HEK293 (cell line): ENCODE results near the gene MITD1.

ENCODE experiments used
- CTCF ChIA-PET: fragments of 350-600 bp; formaldehyde crosslinking; extraction: SDS; loops from one replicate; lab custom pipeline; 2021; ENCODE audit warnings: antibody characterized with exemption; lab: Yijun Ruan, JAX
- POLR2A ChIA-PET: fragments of 300-600 bp; formaldehyde crosslinking; extraction: SDS; loops from one replicate; lab custom pipeline; 2020; ENCODE audit warnings: antibody characterized with exemption, inconsistent platforms; lab: Yijun Ruan, JAX
- H3K27ac ChIP-seq: fragments of 200-500 bp; sonication (Bioruptor generic); 2 replicates; pipeline ENCODE4 v1.5.1; 2014; ENCODE audit warnings: low read depth, low read length, control low read depth, inconsistent platforms; ENCODE audit errors: extremely low read depth
- H3K36me3 ChIP-seq, 2 experiments: fragments of 200-500 bp in 1 of 2; sonication (Bioruptor generic) in 1 of 2; 1 replicate in 1 of 2; 2 replicates in 1 of 2; pipeline ENCODE4 v1.5.1; 2014 to 2017; ENCODE audit warnings: inconsistent platforms in 2 of 2, low read length in 2 of 2; ENCODE audit not compliant: control insufficient read depth in 2 of 2, insufficient read depth in 1 of 2
- H3K4me1 ChIP-seq: fragments of 200-500 bp; sonication (Bioruptor generic); 2 replicates; pipeline ENCODE4 v1.5.1; 2014; ENCODE audit warnings: mild to moderate bottlenecking, low read length, inconsistent platforms; ENCODE audit not compliant: control insufficient read depth, insufficient read depth
- H3K4me3 ChIP-seq: 2 replicates; pipeline ENCODE4 v1.5.1; 2011; ENCODE audit warnings: low read depth, mild to moderate bottlenecking, control low read depth, low read length, moderate library complexity
- H3K9me3 ChIP-seq: fragments of 200-500 bp; sonication (Bioruptor generic); 2 replicates; pipeline ENCODE4 v1.5.1; 2014; ENCODE audit warnings: low read depth, low read length, inconsistent platforms; ENCODE audit not compliant: control insufficient read depth, insufficient read depth
- FEZF1 ChIP-seq: fragments of 450-650 bp; formaldehyde crosslinking; IDR thresholded peaks from 2 replicates; pipeline ENCODE4 v1.5.1; 2016; ENCODE audit warnings: missing biosample characterization, missing genetic modification characterization
- SCRT2 ChIP-seq: fragments of 450-650 bp; formaldehyde crosslinking; IDR thresholded peaks from 2 replicates; pipeline ENCODE4 v1.5.1; 2016; ENCODE audit warnings: missing biosample characterization, missing genetic modification characterization
- SP3 ChIP-seq: fragments of 450-650 bp; formaldehyde crosslinking; IDR thresholded peaks from 2 replicates; pipeline ENCODE4 v1.5.1; 2016; ENCODE audit warnings: missing biosample characterization, missing genetic modification characterization
- ZBTB48 ChIP-seq: fragments of 450-650 bp; formaldehyde crosslinking; IDR thresholded peaks from 2 replicates; pipeline ENCODE4 v1.5.1; 2016; ENCODE audit warnings: missing biosample characterization, missing genetic modification characterization
- ZFHX2 ChIP-seq: fragments of 450-650 bp; formaldehyde crosslinking; conservative IDR thresholded peaks from 2 replicates; pipeline ENCODE4 v1.5.1; 2016; ENCODE audit warnings: missing biosample characterization, missing genetic modification characterization
- ZNF10 ChIP-seq: fragments of 450-650 bp; formaldehyde crosslinking; IDR thresholded peaks from 2 replicates; pipeline ENCODE4 v1.5.1; 2017; ENCODE audit warnings: missing biosample characterization, missing genetic modification characterization
- ZNF132 ChIP-seq: fragments of 450-650 bp; formaldehyde crosslinking; IDR thresholded peaks from 2 replicates; pipeline ENCODE4 v1.5.1; 2017; ENCODE audit warnings: missing biosample characterization, missing genetic modification characterization, borderline replicate concordance
- ZNF157 ChIP-seq: fragments of 450-650 bp; formaldehyde crosslinking; IDR thresholded peaks from 2 replicates; pipeline ENCODE4 v1.5.1; 2016; ENCODE audit warnings: missing biosample characterization, missing genetic modification characterization
- ZNF335 ChIP-seq: fragments of 450-650 bp; formaldehyde crosslinking; conservative IDR thresholded peaks from 2 replicates; pipeline ENCODE4 v1.5.1; 2016; ENCODE audit warnings: missing biosample characterization, missing genetic modification characterization
- ZNF391 ChIP-seq: fragments of 450-650 bp; formaldehyde crosslinking; IDR thresholded peaks from 2 replicates; pipeline ENCODE4 v1.5.1; 2016; ENCODE audit warnings: low read depth, missing biosample characterization, missing genetic modification characterization, borderline replicate concordance
- ZNF830 ChIP-seq: fragments of 450-650 bp; IDR thresholded peaks from 2 replicates; pipeline ENCODE4 v1.5.0; 2018; ENCODE audit warnings: missing biosample characterization, missing genetic modification characterization, low read depth, mild to moderate bottlenecking, moderate library complexity
- ZNF837 ChIP-seq: fragments of 450-650 bp; formaldehyde crosslinking; IDR thresholded peaks from 2 replicates; pipeline ENCODE4 v1.5.1; 2016; ENCODE audit warnings: missing biosample characterization, missing genetic modification characterization
- TF ChIP-seq, protein P1 (sequence below): fragments of 450-650 bp; formaldehyde crosslinking; IDR thresholded peaks from 2 replicates; pipeline ENCODE4 v1.5.1; 2017; ENCODE audit warnings: missing biosample characterization, missing genetic modification characterization
- TF ChIP-seq, protein P2 (sequence below): fragments of 450-650 bp; formaldehyde crosslinking; optimal IDR thresholded peaks from 2 replicates; pipeline ENCODE3; 2016; ENCODE audit warnings: missing biosample characterization, mild to moderate bottlenecking, missing genetic modification characterization
- TF ChIP-seq, protein P3 (sequence below): fragments of 450-650 bp; formaldehyde crosslinking; IDR thresholded peaks from 2 replicates; pipeline ENCODE4 v1.5.1; 2017; ENCODE audit warnings: missing biosample characterization, missing genetic modification characterization
- TF ChIP-seq, protein P4 (sequence below): fragments of 450-650 bp; formaldehyde crosslinking; conservative IDR thresholded peaks from 2 replicates; pipeline ENCODE4 v1.5.1; 2016; ENCODE audit warnings: low read depth, missing biosample characterization, missing genetic modification characterization

Gene MITD1

DNA sequence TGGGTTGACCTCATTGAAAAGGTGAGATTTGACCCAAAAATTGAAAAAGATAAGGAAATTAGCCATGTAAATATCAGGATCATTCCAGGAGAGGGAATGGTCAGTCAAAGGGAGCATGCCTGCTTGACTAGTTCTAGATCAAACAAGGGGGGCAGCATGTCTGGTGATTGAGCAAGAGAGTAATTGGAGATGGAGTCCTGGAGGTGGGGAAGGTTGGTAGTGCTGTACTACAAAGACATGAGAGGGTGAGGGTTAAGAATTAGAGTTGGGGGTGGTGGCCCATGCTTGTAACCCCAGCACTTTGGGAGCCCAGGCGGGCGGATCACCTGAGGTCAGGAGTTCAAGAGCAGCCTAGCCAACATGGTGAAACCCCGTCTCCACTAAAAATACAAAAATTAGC is 2.2 kb upstream of the MITD1 start:
- TF ChIP-seq, protein P1, sequence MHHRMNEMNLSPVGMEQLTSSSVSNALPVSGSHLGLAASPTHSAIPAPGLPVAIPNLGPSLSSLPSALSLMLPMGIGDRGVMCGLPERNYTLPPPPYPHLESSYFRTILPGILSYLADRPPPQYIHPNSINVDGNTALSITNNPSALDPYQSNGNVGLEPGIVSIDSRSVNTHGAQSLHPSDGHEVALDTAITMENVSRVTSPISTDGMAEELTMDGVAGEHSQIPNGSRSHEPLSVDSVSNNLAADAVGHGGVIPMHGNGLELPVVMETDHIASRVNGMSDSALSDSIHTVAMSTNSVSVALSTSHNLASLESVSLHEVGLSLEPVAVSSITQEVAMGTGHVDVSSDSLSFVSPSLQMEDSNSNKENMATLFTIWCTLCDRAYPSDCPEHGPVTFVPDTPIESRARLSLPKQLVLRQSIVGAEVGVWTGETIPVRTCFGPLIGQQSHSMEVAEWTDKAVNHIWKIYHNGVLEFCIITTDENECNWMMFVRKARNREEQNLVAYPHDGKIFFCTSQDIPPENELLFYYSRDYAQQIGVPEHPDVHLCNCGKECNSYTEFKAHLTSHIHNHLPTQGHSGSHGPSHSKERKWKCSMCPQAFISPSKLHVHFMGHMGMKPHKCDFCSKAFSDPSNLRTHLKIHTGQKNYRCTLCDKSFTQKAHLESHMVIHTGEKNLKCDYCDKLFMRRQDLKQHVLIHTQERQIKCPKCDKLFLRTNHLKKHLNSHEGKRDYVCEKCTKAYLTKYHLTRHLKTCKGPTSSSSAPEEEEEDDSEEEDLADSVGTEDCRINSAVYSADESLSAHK (tag by site-specific recombination), result no peak
- TF ChIP-seq, protein P2, sequence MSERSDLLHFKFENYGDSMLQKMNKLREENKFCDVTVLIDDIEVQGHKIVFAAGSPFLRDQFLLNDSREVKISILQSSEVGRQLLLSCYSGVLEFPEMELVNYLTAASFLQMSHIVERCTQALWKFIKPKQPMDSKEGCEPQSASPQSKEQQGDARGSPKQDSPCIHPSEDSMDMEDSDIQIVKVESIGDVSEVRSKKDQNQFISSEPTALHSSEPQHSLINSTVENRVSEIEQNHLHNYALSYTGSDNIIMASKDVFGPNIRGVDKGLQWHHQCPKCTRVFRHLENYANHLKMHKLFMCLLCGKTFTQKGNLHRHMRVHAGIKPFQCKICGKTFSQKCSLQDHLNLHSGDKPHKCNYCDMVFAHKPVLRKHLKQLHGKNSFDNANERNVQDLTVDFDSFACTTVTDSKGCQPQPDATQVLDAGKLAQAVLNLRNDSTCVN (tag by site-specific recombination), result no peak
- TF ChIP-seq, protein P3, sequence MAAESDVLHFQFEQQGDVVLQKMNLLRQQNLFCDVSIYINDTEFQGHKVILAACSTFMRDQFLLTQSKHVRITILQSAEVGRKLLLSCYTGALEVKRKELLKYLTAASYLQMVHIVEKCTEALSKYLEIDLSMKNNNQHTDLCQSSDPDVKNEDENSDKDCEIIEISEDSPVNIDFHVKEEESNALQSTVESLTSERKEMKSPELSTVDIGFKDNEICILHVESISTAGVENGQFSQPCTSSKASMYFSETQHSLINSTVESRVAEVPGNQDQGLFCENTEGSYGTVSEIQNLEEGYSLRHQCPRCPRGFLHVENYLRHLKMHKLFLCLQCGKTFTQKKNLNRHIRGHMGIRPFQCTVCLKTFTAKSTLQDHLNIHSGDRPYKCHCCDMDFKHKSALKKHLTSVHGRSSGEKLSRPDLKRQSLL (tag by site-specific recombination), result peak; percentile 57; the same call in 1 of the 2 replicates
- ChIA-PET POLR2A (no interaction called here), CTCF (no interaction called here)
- no peak overlapping the region for H3K4me3 ChIP-seq
- H3K27ac ChIP-seq, result no peak overlapping the region
- H3K4me1 ChIP-seq, result 0 out of 2 replicates have a peak, but pooled peaks cover 2% of the 10 kb centered on the region
- peaks cover 0 to 12% of the 10 kb centered on the region in 2 experiments; a peak in 2 of 3 replicates for H3K36me3 ChIP-seq
- no peaks in the 10 kb centered on the region for H3K9me3 ChIP-seq

DNA sequence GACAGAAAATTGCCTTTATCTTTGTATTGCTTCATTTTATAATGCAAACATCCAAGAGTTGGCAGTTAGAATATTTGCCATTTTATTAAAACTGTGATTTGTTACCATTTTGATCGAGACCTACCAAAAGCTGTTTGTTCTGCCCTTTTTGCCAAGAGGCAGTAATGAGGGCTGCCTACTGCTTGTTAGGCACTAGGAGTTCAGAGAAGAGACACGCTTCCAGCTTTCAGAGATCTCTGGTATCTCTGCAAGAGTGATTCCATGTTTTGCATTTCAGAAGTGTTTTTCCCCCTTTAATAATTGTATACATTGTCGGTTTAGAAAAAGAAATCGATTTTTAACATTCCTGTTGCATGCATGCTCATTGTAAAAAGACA is 754 bp upstream of the MITD1 start:
- 0 out of 2 replicates have a peak, but pooled peaks have one; percentile 39 for TF ChIP-seq ZNF335 (tag by site-specific recombination)
- TF ChIP-seq SP3 (tag by site-specific recombination), result no peak
- ChIA-PET CTCF (interaction anchor here (0.6 to 0.7 kb wide), 2 partner anchors 98 to 138 kb away, joined by 3 read pairs; no protein-coding TSS in a partner anchor), POLR2A (interaction anchor here (1.3 to 2.9 kb wide), 3 partner anchors 27 to 156 kb away, joined by 6 to 32 read pairs (median 10); partner anchors contain the start of genes C2orf15, EIF5B, LIPT1 and TSGA10)
- Histone ChIP-seq H3K27ac (peak overlapping the region; percentile 55; the same call in 1 of the 2 replicates), H3K4me1 (0 out of 2 replicates have a peak, but pooled peaks cover 2% of the 10 kb centered on the region), H3K36me3 (peaks cover 0 to 3% of the 10 kb centered on the region in 2 experiments; a peak in 2 of 3 replicates), H3K9me3 (no peaks in the 10 kb centered on the region), H3K4me3 (peak overlapping the region; percentile 71)

DNA sequence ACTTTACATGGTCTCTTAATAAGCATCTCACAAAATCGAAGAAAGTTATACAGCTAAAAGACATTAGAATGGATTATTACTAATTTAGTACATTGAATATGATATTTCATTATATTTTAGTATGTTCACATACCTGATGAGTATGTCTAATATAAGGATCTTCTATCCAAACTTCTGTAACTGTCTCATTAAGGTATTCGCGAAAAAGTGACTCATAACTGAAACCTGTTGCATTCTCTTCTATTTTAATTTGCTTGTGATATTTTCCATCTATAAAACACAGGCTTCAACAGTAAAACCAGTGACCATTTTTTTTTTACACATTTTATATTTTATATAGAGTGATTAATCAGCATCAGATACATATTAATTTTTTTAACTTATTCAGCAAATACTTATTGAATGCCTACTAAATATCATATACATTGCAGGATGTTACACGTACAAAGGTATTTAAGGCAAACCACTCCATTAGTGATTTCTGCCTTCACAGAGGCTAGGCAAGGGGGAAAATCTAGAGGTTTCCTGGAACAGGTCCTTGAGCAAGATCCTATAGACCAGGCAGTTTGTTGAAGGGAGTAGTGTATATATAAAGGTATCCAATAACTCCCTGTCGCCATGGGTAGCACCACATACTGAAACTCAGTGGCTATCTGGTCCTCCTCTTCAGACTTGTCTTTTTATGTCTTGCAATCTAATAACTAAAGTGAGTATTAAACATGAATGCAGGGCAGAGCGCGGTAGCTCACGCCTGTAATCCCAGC is 9.3 kb downstream of the MITD1 start:
- Histone ChIP-seq H3K36me3 (peaks cover 41 to 49% of the 10 kb centered on the region in 2 experiments), H3K9me3 (no peaks in the 10 kb centered on the region), H3K4me1 (no peaks in the 10 kb centered on the region), H3K4me3 (no peak overlapping the region), H3K27ac (no peak overlapping the region)
- POLR2A ChIA-PET, result no interaction called here
- CTCF ChIA-PET, result interaction anchor here (0.7 kb wide), 1 partner anchor 13 kb away, joined by 5 read pairs; no protein-coding TSS in a partner anchor
- no peak for TF ChIP-seq ZNF837 (tag by site-specific recombination)
- TF ChIP-seq SCRT2, result peak; percentile 77; the same call in 1 of the 2 replicates

DNA sequence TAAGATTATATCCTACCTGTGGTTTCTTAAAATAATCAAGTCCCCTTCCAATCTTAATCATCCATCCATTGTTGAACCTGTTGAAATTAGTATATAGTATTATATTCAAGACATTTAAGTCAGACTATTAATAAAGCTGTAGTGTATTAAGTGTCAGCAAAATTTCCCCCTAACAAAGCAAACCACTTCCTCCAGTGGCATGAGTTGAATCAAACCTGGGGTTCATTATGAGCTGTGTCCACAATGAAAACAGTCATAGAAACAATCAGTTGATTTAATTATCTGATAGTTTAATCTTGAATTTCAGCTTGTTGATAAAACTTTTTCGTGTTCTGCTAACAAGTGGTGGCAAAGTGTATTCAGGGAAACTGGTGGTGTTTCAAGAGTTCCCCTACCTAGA is 11.3 kb downstream of the MITD1 start:
- POLR2A ChIA-PET, result interaction anchor here (0.8 kb wide), 1 partner anchor 15 kb away, joined by 3 read pairs; the partner anchor contains the start of genes LIPT1 and TSGA10
- Histone ChIP-seq H3K27ac (no peak overlapping the region), H3K4me3 (no peak overlapping the region), H3K9me3 (no peaks in the 10 kb centered on the region), H3K36me3 (peaks cover 47 to 61% of the 10 kb centered on the region in 2 experiments), H3K4me1 (no peaks in the 10 kb centered on the region)
- CTCF ChIA-PET, result no interaction called here
- TF ChIP-seq FEZF1 (tag by site-specific recombination), result no peak
- no peak for TF ChIP-seq ZNF10 (tag by site-specific recombination)
- no peak for TF ChIP-seq ZNF391 (tag by site-specific recombination)
- TF ChIP-seq ZNF132 (tag by site-specific recombination), result no peak
- no peak for TF ChIP-seq ZNF830 (tag by site-specific recombination)
- no peak for TF ChIP-seq ZBTB48 (tag by site-specific recombination)
- no peak for TF ChIP-seq ZFHX2
- no peak for TF ChIP-seq ZNF157 (tag by site-specific recombination)
- TF ChIP-seq, protein P4, sequence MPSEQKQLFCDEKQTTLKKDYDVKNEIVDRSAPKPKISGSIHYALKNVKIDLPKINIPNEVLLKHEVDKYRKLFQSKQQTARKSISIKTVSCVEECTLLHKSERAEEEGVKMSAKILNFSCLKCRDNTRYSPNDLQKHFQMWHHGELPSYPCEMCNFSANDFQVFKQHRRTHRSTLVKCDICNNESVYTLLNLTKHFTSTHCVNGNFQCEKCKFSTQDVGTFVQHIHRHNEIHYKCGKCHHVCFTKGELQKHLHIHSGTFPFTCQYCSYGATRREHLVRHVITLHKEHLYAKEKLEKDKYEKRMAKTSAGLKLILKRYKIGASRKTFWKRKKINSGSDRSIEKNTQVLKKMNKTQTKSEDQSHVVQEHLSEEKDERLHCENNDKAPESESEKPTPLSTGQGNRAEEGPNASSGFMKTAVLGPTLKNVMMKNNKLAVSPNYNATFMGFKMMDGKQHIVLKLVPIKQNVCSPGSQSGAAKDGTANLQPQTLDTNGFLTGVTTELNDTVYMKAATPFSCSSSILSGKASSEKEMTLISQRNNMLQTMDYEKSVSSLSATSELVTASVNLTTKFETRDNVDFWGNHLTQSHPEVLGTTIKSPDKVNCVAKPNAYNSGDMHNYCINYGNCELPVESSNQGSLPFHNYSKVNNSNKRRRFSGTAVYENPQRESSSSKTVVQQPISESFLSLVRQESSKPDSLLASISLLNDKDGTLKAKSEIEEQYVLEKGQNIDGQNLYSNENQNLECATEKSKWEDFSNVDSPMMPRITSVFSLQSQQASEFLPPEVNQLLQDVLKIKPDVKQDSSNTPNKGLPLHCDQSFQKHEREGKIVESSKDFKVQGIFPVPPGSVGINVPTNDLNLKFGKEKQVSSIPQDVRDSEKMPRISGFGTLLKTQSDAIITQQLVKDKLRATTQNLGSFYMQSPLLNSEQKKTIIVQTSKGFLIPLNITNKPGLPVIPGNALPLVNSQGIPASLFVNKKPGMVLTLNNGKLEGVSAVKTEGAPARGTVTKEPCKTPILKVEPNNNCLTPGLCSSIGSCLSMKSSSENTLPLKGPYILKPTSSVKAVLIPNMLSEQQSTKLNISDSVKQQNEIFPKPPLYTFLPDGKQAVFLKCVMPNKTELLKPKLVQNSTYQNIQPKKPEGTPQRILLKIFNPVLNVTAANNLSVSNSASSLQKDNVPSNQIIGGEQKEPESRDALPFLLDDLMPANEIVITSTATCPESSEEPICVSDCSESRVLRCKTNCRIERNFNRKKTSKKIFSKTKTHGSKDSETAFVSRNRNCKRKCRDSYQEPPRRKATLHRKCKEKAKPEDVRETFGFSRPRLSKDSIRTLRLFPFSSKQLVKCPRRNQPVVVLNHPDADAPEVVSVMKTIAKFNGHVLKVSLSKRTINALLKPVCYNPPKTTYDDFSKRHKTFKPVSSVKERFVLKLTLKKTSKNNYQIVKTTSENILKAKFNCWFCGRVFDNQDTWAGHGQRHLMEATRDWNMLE (tag by site-specific recombination), result no peak
